Posterior vena cava (tissue), 2 donors: ENCODE data around the gene ADGRV1. TPM values are rescaled to one million over a fixed set of nuclear protein-coding genes. Genes with fewer than 3 reads are reported as not detected.
"Not testable (repeated sequence)": the region's sequence is repeated elsewhere in the genome, so short reads cannot be mapped to it uniquely, and the experiment has no call there.

ENCODE experiments used
- DNase-seq: peaks from one replicate; pipeline ENCODE4 v3.0.0-alpha.2; 2020; ENCODE audit warnings: low spot score
- intact Hi-C, 2 donors: fragments of 100-400 bp; cut with DNase I; formaldehyde crosslinking; loops; one replicate each; pipeline versions ENCODE4 v1.14.1 to v1.14.2; 2022 to 2023
- total RNA-seq, 2 donors: library from RNA; stranded (reverse); fragmentation: NEBNext Ultra II Directional; extraction: Animal tissue kit (Norgen Biotek cat#: 25700); gene quantifications; one replicate each; pipeline ENCODE4 v1.2.1, GENCODE V29; 2021
- donor health status: DM: yes; HTN: yes; CAD: no.
- donor health status: DM: yes; HTN: yes; CAD: no.

The ADGRV1 gene
- total RNA-seq, 2 donors from 2014 or later: 0.19 TPM; not detected in 1

DNA sequence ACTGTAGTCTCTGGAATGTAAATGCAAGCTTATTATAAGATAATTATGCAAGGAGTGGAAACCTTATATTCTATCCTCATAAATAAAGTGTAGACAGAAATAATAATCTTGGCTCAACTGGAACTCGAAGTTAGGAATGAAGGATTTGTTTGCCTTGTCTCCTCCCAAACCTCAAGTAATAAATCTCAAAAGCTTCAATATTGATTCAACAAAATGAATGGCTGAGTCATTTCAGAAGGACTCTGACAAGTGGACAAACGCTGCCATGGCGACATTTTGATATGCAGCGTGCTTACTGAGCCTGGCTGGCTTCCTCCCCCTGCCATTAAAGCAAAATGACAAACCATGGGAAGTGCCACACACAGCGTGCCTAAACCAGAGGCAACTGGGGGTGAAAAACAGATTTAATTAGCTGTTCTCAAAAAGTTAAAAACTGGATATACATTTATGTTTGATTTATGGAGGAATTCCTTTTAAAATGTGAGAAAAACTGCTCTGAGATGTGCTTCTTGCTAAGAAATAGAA lies 10.5 kb upstream of the ADGRV1 start:
- intact Hi-C loops: no loop called here
- DNase-seq: no peak

DNA sequence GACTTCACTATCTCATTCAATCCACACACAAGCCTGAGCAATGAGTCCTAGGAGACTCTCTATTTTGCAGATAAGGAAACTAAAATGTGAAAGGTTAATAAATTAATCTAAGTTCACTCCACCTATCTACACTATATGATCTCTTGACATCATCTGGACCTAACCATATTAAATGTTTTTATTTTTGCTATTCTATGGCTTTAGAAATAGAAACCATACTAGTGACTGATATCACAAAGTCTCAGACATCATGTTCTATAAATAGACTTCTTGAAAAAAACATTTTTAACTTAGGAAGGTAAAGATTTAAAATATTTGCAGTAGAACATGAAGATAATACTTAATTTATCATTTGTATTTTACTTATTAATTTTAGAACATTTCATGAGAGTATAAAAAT lies 9.4 kb upstream of the ADGRV1 start:
- intact Hi-C loops: no loop called here
- DNase-seq: no peak

DNA sequence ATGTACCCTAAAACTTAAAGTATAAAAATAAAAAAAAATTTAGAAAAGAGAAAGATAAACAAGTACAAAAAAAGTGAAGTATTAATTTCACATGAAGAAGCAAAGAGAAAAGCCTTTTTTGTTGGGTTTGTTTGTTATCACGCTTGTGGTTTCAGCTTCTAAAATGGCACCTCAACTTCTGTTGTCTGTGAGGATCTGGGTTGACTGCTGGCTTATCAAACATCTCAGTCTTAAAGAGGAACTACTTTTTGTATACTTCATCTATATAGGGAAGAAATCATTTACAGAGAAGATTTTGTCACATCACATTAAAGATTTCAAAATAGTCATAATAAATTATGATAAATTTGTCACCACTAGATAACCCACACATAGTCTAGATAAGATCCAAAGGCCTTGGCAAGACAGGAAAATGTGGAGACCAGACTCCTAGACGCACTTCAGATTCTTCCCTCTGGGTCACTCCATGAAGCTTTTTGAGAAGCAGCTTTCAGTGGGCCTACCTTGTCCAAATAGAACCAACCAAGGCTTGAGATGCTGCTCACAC lies 8.8 kb upstream of the ADGRV1 start:
- intact Hi-C loops: no loop called here
- no peak for DNase-seq

DNA sequence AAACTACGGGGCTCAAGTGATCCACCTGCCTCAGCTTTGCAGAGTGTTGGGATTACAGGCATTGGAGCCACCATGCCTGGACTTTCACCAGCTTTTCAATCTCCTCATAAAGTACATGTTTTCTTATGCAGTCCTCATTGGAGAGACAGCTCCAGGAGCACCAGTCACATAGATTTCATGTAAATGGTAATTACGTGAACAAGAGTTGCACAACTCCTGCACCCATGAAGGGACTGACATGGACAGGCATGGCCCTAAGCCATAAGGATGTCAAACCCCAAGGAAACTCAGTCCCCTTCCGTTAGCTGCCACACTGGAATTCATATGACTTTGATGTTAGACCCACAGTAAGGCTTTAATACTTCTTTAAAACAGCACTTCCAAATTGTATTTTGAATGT lies 7.6 kb upstream of the ADGRV1 start:
- intact Hi-C loops: no loop called here
- DNase-seq: no peak

DNA sequence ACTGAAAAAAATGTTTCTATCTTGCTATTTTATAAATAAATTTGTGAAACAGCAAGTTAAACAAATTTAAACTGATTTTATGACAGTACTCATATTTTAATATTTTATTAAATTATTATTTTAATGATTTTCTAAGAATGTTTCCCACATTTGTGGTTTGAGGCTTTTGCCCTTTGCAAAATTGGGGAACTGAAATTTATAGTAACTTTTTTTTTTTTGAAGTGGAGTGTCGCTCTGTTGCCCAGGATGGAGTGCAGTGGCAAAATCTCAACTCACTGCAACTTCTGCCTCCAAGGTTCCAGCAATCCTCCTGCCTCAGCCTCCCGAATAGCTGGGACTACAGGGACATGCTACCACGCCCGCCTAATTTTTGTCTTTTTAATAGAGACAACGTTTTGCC lies 7.2 kb upstream of the ADGRV1 start:
- no peak for DNase-seq
- intact Hi-C loops: no loop called here

DNA sequence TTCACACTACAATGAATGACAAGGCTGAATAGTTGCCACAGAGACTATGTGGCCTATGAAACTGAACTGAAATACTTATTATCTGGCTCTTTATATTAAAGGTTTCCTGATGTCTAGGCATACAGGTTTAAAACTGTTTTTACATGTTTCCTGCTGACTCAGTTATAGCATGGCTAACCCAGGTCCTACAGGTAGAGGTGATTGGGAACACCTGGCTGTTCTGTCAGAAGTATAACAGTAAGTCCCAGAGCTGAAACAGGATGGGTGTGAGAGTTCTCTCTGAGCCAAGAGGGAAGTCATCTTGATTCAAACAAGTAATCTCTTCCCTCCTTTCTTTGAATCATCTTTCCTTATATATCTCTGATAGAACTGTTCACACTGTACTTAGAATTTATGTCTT lies 4.9 kb upstream of the ADGRV1 start:
- no peak for DNase-seq
- intact Hi-C loops: no loop called here

DNA sequence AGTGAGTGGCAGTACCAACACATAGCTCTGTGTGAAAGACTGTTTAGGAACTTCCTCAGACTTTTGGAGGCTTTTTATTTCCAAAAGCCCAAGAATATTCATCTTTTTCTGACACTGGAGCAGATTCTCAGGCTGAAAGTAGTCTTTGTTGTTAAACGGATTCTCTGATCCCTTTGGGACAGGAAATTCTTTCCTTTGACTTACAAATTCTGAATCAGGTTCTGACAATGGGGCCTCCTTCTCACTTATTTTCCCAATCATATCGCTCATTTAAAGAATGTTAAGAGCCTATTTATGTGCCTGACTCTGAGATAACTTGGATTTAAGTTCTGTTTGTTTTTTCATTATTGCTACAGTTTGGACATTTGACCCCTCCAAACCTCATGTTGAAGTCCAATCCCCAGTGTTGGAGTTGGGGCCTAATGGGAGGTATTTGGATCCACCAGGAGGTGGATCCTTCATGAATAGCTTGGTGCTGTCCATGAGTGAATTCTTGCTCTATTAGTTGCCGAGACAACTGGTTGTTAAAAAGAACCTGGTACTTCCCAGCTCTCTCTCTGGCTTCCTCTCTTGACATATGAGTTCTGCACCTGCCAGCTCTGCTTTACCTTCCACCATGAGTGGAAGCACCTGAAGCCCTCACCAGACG lies 4.1 kb upstream of the ADGRV1 start:
- intact Hi-C loops: no loop called here
- no peak for DNase-seq

DNA sequence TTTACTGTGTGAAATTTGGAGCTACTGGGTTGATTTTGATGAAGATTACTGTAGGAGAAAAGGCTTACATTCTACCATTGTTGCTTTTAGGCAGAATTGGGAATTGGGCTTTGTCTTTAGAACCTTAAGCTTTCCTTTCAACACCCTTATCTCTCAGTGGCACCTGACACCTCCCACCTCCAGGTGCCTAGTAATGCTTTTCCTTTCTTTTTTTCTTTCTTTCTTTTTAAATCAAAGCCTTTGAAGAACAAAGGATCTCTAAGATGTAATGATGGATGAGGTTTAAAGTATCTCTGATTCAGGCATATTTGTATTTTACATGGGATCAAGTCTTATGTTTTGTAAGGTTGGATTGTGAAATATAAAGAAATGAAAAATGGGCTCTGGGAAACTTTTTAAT lies 2.9 kb upstream of the ADGRV1 start:
- intact Hi-C loops: no loop called here
- DNase-seq: no peak

DNA sequence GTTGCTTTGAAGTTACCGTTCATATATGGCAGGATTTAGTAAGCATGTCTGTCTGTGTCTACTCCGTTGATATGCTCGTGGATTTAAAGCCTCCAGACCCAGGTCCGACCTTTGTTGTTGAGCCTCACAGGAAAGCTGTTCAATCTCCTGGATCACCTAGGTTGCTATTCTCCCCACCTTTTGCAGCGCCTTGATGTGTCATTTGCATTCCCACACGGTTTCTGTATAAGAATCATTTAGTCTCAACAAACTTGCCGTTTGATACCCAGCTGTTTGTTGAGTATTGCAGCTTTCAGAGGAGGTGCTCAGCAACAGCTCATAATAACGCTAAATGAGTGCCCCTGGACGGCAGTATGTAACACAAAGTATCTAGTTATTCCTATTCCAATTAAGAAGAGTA lies 1.2 kb upstream of the ADGRV1 start:
- intact Hi-C loops: no loop called here
- DNase-seq: no peak

DNA sequence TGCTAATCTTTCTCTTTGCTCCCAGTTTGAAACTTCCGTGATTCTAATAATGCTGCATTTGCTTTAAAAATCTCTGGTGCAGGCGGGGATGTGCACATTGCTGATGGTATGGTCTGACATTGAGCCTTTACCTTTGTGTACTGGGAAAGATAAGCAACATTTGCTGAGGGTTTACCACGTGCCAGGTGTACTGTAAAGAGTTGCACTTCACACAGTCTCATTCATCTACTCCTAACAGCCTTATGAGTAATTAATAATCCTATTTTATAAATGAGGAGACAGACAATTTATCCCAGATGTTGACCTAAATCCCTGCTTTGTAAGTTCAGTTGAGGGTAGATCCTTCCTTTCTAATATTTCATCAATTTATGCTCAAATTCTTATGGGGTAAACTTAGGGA lies 726 bp upstream of the ADGRV1 start:
- intact Hi-C loops: no loop called here
- no peak for DNase-seq

DNA sequence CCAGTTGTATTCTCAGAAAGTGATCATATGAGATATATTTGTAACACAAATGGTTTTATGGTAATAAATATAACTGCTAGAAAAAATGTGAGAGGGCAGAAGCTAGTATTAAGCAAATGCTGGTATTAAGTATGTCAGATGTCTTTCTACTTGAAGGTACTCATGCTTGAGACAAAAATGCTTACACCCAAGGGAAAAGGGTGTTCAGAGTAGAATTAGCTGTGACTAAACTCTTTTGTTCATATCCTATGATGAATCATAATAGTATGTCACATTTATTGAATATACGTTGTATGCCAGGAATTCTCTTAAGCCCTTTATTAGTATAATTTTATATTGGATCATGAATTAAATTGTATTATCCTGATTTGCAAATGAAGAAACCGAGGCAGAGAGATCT lies 2.2 kb downstream of the ADGRV1 start:
- intact Hi-C loops: no loop called here
- no peak for DNase-seq

DNA sequence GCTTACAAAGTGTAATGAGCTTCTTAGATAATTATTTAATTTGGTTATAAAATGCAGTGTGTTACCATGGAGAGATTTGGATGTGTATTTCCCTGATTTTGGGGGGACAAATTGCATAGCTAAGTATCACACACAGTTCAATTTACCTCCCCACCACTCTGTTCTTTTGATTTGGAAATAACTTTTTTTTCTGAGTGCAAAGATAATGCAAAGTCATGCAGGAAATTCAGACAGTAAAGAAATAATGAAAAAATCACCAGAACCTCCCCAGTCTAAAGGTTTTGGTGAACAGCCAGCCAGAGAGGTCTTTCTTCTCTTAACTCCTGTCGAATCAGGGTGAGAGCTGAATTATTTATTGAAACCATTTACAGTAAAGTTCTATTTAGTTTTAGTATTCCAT lies 3.2 kb downstream of the ADGRV1 start:
- intact Hi-C loops: no loop called here
- no peak for DNase-seq

DNA sequence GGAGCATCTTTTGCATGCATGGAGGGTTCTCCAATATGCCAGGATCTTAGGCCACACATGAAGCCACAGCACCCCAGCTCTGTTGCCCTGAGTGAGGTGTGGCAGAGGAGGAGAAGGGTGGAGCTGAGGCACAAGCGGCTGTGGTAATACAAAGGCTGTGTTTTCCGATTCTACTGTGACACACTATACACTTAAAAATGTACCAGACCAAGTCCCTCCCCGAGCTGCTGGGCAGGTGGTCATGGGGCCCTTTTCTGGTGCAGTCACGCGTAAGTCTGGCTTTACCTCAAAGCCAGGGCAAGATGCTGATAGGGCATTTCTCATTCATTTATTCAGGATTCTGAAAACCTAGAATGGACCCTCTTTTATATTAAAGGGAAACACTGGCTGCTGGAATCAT lies 3.7 kb downstream of the ADGRV1 start:
- intact Hi-C loops: no loop called here

DNA sequence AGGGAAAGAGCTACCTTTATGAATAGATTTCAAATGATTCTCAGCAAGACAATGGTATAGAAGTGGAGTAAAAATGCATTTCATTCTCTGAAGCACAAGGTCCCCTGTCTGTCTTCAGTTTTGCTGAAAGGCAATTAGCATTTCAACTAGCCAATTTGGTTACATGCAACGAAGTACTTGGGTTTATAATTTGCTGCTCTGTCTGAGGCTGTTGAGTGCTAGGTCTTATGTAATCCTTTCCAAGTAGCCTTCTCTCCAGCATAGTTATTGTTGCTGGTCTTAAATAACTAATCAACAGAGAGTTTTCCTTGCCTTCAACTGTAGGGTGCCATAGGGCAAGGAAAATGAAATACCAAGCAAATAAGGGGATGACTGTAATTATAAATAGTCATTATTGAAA lies 4.5 kb downstream of the ADGRV1 start:
- intact Hi-C loops: no loop called here
- DNase-seq: no peak

More for the DNA sequence above, 3.7 kb downstream of the ADGRV1 start:
- DNase-seq: no peak

DNA sequence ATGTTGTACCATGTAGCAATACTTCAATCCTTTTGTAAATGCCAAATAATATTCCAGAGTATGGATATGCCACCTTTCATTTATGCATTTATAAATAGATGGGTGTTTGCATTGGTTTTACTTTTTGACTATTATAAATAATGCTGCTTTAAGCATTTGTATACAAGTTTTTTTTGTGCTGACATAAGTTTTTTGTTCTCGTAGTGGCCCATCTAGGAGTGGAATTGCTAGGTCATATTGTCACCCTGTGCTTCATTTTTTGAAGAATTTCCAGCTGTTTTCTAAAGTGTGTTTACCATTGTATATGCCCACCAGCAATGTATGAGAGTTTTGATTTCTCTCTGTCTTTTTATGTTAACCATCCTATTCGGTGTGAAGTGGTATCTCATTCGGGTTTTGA lies 6.9 kb downstream of the ADGRV1 start:
- no peak for DNase-seq
- intact Hi-C loops: no loop called here

DNA sequence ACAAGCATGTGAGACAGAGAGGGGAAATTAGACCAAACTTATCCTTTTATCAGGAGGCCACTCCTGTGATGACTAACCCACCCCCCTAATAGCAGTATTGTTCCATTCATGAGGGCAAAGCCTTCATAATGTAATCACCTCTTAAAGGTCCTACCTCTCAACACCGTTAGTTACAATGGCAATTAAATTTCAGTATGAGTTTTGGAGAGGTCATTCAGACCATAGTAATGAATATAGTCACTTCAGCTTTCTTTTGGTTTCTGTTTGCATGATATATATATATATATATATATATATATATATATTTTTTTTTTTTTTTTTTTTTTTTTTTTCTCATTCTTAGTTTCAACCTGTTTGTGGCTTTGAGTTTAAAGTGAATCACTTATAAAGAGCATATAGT lies 10.5 kb downstream of the ADGRV1 start:
- no peak for DNase-seq
- intact Hi-C loops: no loop called here

DNA sequence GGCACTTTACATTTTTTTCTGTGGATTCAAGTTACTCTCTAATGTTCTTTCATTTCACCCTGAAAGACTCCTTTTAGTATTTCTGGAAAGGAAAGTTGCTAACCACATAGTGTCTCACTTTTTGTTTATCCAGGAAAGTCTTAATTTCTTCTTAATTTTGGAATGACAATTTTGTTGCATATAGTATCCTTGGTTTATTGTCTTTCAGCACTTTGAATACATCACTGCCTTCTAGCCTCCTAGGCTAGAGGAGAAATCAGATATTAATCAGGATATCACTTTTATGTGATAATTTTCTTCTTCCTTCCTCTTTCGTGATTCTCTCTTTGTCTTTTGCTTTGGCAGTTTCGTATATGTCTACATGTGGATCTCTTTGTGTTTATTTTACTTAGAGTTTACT lies 11.4 kb downstream of the ADGRV1 start:
- intact Hi-C loops: no loop called here
- DNase-seq: no peak

DNA sequence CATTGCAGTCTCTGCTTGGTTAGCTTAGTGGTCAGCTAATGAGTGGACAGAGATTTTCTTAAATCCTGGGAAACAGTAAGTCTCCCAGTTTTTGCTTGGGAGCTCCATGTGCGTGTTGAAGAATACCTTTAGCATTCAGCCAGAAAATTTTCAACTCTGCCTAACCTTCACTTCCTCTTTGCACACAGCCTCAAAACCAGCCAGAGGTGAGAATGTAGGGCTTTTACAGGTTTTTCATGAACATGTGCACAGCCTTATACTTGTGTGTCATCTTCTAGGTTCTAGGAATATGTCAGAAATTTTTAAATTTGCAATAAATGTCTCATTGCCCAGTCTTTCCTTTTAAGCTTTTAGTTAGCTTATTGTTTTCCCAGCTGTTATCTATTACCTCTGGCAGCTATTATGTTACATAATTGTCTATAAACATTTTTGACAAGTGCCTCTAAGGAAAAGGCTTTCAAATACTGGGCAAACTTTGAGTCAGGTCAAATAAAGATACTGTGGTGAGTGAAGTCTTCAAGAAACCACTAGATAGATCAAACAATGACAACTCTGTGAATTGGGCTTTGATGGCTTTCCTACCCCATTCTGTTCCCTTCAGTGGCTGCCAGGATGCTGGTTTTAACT lies 12.7 kb downstream of the ADGRV1 start:
- intact Hi-C loops: no loop called here
- DNase-seq: no peak

DNA sequence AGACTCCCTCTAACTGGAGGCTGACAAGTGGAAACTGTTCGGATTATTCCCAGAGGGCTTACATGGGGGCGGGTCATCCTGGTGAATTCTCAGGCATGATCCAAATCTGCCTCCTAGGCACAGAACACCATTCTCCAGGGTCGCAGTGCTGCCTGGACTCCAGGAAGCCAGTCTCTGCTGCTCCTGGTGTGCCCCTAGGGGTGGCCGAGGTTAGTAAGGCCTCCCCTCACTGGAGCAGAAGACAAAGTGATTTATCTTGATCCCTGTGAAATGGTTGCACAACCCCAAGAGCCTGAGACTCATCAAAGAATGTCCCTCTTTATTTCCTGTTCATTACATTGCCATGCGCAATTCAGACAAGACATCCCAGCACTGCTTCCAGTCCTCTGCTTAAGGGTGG lies 17.1 kb downstream of the ADGRV1 start:
- intact Hi-C loops: no loop called here
- DNase-seq: no peak

DNA sequence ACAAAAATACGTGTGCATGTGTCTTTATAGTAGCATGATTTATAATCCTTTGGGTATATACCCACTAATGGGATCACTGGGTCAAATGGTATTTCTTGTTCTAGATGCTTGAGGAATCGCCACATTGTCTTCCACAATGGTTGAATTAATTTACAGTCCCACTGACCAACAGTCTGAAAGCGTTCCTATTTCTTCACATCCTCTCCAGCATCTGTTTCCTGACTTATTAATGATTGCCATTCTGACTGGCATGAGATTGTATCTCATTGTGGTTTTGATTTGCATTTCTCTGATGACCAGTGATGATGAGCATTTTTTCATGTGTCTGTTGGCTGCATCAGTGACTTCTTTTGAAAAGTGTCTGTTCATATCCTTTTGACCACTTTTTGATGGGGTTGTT lies 18.0 kb downstream of the ADGRV1 start:
- DNase-seq, intact Hi-C loops: not testable (repeated sequence)

DNA sequence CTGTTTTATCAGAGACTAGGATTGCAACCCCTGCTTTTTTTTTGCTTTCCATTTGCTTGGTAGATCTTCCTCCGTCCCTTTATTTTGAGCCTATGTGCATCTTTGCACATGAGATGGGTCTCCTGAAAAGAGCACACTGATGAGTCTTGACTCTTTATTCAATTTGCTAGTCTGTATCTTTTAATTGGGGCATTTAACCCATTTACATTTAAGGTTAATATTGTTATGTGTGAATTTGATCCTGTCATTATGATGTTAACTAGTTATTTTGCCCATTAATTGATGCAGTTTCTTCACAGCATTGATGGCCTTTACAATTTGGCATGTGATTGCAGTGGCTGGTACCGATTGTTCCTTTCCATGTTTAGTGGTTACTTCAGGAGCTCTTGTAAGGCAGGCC lies 21.3 kb downstream of the ADGRV1 start:
- DNase-seq, intact Hi-C loops: not testable (repeated sequence)
